IPS-11a (cell line): ENCODE data around the gene POU2AF1.
"Not testable (repeated sequence)": the region's sequence is repeated elsewhere in the genome, so short reads cannot be mapped to it uniquely, and the experiment has no call there.

Experiments
- H3K4me3 ChIP-seq: one replicate; pipeline ENCODE4 v1.5.1; 2013; ENCODE audit warnings: low read depth, low read length, control low read depth

The POU2AF1 gene

GRCh38 chr11:111409915-111410314, 30.8 kb upstream of the POU2AF1 start:
- H3K4me3 ChIP-seq: no peak overlapping the region

DNA sequence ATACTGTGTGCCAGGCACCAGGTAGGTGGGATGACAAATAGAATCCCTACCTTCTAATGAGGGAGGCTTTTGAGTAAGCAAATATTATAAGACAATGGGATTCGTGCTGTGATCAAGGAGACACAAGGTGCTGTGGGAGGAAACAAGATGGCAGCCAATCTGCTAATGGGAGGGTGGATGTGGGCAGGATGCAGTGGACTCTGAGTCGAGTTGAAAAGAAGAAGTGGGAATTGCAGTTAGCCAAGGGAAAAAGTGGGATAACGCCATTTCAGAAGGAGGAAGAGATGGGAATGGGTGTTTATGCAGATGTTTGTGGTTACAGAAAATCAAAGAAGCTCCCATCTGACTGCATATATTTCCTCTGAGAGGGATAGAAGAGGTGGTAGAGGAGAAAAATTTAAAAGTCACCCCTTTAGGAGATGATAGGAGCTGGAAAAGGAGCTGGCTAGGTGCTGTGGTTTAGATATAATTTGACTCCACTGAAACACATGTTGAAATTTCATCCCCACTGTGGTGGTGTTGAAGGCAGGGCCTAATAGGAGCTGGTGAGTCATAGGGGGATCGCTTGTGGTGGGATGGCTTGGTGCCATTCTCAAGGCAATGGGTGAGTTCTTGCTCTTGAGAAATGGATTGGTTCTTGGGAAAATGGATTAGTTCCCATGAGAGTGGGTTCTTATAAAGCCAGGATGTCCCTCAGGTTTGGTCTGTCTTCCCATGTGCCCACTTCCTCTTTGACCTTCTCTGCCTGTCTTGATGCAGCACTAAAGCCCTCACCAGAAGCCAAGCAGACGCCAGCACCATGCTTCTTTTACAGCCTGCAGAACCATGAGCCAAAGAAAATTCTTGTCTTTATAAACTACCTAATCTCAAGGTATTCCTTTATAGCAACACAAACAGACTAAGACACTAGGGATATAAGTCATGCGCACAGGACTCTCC, 30.0 kb upstream of the POU2AF1 start:
- no peak overlapping the region for H3K4me3 ChIP-seq

DNA sequence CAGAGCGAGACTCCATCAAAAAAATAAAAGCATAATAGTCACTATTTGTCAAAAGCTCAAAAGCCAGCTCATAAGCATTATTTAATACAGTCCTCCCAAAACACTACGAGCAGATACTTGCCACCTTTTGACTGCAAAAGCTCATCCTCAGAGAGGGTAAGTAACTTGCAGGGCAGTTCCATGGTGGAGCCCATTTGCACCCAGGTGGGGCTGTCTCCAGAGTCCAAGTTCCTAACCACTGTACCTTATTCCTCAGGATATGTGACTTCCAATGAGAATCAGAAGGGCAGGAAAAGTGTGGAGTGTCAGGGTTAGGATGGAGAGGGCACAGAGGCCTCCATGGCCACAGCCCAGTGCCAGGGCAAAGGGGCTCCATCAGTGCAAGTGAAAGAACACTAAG, 28.6 kb upstream of the POU2AF1 start:
- H3K4me3 ChIP-seq: no peak overlapping the region

GRCh38 chr11:111406589-111406988, 27.5 kb upstream of the POU2AF1 start:
- H3K4me3 ChIP-seq: no peak overlapping the region

GRCh38 chr11:111406091-111406490, 27.0 kb upstream of the POU2AF1 start:
- no peak overlapping the region for H3K4me3 ChIP-seq

GRCh38 chr11:111405551-111405950, 26.5 kb upstream of the POU2AF1 start:
- no peak overlapping the region for H3K4me3 ChIP-seq

GRCh38 chr11:111403051-111403726, 24.1 kb upstream of the POU2AF1 start:
- H3K4me3 ChIP-seq: no peak overlapping the region

- no peak overlapping the region for H3K4me3 ChIP-seq
These were observed 23.3 kb upstream of the POU2AF1 start for GRCh38 chr11:111402411-111402810.

DNA sequence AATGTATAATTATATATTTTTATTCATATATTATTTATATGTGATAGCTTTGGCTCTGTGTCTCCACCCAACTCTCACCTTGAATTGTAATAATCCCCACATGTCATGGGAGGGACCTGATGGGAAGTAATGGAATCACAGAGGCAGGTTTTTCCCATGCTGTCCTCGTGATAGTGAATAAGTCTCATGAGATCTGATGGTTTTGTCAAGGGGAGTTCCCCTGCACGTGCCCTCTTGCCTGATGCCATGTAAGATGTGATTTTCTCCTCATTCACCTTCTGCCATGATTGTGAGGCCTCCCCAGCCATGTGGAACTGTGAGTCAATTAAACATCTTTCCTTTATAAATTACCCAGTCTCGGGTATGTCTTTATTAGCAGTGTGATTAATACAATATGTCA, 22.9 kb upstream of the POU2AF1 start:
- H3K4me3 ChIP-seq: not testable (repeated sequence)

DNA sequence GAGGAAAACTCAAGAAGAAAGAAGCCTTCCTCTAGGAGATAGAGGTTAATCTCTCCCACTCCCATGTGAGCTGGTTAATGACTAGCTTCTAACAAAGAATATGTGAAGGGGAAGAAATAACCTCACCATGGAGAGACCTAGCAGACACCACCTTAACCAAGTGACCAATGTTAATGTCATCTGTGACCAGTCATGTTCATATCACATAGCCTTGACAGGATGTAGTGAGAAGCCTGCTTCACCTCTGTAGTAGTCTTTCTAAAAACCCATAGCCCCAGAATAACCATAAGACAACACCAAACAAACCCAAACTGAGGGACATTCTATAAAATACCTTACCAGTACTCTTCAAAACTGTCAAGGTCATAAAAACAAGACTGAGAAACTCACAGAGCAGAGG, 21.5 kb upstream of the POU2AF1 start:
- H3K4me3 ChIP-seq: no peak overlapping the region

DNA sequence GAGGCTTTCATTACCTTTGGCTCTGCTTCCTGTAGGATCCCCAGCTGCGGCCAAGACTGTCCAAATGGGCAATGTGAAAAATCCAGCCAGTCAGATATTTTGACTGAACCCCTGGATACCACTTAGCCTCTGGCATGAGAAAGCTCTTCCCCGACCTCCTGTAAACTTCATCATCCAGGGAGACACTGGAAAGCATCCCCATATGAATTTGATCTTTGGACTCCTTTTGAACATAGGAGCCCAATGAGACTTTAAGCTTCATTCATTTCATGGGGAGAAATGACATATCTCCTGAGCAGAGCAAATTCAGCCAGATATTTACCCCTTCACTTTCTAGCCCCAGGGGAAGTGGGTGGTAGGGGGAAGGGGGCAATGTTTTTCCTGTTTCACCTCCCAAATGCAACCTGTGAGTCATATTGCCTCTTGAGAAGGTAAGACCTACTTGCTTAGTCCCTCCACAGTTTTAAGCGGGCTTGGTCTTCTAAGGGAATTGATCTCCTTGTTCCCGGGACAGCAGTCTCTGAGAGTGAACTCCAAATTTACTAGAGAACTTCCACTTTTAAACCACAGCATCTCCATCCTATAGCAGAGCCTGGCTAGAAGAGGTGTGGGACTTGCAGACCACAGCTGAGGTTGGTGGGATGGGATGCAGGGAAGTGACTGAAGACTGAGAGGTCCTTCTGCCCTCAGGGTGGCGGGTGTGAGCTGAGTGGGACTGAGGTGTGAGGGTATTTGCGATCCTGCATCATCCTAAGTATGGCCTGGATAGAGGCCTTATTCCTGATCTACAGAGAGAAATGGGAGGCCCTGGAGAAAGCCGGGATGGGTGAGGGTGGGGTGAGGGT, 20.3 kb upstream of the POU2AF1 start:
- no peak overlapping the region for H3K4me3 ChIP-seq

DNA sequence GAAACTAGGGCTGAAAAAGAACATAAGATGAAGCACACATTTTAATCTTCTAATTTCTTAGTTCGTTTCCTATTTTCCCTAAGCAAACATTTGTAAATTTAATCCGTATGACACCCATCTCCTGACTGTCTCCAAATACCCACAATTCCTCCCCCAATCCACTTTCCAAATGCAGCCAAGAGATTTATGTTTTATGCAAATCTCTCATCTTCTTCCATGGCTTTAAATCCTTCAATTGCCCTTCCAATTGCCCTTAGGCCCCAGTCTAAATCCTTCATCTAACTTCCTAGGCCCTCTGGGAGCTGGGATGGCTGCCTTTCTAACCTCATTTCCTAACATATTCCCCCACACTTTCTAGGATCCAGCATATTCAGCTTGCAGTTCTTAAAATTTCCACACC, 18.0 kb upstream of the POU2AF1 start:
- H3K4me3 ChIP-seq: no peak overlapping the region

- no peak overlapping the region for H3K4me3 ChIP-seq
These were observed 16.7 kb upstream of the POU2AF1 start for GRCh38 chr11:111395749-111396148.

- H3K4me3 ChIP-seq: no peak overlapping the region
These were observed 16.0 kb upstream of the POU2AF1 start for GRCh38 chr11:111395081-111395480.

GRCh38 chr11:111394147-111394546, 15.1 kb upstream of the POU2AF1 start:
- not testable (repeated sequence) for H3K4me3 ChIP-seq

- H3K4me3 ChIP-seq: no peak overlapping the region
These were observed 14.5 kb upstream of the POU2AF1 start for GRCh38 chr11:111393585-111393984.

- H3K4me3 ChIP-seq: no peak overlapping the region
These were observed 14.0 kb upstream of the POU2AF1 start for GRCh38 chr11:111393096-111393495.

- H3K4me3 ChIP-seq: no peak overlapping the region
These were observed 13.5 kb upstream of the POU2AF1 start for GRCh38 chr11:111392552-111392951.

DNA sequence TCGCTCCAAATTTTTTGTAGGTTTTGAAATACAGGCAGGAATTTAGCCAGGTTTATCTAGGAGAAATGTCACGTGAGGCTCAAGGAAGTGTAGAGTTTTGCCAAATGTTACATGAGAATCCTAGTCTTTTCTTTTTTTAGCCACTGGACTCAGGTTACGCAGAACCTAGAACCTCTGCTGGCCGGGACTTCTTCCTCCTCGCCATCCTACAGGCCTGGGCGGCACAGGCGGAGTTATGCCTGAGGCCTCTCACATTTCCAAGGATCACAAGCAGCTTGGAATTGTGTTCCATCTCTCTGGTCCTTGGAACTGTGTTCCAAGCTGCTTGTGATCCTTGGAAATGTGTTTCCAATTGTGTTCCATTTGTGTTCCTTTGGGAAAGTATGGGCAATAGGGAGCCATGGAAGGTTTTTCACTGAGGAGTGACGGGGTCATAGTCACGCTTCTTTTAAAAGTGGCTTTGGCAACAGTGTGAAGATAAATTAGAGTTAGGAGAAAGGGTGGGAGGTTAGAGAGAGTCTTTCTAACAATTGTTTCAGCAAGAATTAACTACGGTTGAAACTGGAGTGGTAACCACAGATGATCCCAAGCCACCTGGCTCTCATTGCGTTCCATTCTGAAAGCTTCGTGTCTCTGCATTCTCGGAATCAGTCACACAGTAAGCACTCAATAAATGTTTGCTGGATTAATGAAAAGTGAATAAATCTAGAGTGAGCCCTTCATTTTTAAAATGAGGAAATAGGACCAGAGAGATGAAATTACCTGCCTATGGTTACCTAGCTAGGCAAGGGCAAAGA, 12.5 kb upstream of the POU2AF1 start:
- no peak overlapping the region for H3K4me3 ChIP-seq

DNA sequence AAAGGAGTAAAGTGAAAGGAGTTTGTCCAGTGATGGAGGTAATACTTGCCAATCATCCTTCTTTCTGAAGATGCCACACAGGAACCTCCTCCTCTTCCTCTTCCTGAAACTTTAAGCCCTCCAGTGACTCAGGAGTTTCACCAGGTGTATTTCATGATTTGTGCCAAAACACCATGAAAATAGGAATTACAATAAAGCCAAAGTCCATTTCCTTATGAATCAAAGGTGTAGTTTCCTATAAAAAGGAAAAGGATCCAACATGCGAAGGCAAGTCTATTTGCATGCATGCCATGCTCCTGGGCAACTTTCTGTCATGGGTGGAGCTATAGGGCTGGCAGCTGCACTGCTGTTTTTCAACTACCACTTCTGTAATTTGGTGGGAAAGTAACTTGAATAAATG, 9.8 kb upstream of the POU2AF1 start:
- H3K4me3 ChIP-seq: no peak overlapping the region

DNA sequence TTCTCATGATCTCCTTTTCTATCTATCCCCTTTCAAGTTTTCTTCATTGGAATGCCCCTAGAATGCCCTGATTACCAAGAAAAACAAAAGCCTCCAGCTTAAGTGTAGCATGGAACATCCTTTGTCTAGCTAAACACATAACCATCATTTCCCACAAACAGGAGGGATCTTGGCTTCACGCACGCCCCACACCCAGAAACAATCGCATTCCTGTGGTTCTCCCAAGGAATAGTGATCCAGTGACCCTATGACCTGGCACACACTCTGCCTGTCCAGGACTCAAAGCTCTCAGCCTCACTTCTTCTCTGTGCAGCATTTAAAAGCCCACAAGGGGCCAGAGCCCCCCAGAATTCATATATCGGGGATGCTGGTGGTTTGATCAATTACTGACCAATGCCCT, 9.3 kb upstream of the POU2AF1 start:
- no peak overlapping the region for H3K4me3 ChIP-seq
